Left lobe of liver (tissue), 2 donors: ENCODE data around the gene LRFN2. TPM values are rescaled to one million over a fixed set of nuclear protein-coding genes. Genes with fewer than 3 reads are reported as not detected.

Experiments used
- ATAC-seq: fragments of 200-7000 bp; cut with Tn5 transposase; one replicate; pipeline ENCODE4 v1.9.1; 2020; ENCODE audit warnings: mild to moderate bottlenecking, moderate library complexity
- DNase-seq: peaks from one replicate; pipeline ENCODE4 v3.0.0-alpha.2; 2020; ENCODE audit warnings: low spot score
- total RNA-seq: library from RNA; stranded (reverse); gene quantifications from one replicate; pipeline ENCODE4 v1.2.1, GENCODE V29; 2021
- donor health status: DM: no; HTN: no; CAD: no; lungs with moderate emphysema.
- donor health status: DM: no; HTN: yes; CAD: no.

Gene LRFN2
- total RNA-seq, 1 donor from 2014 or later, result 0.05 TPM

GRCh38 chr6:40588070-40588384, 863 bp upstream of the LRFN2 start:
- ATAC-seq (no peak), DNase-seq (no peak)

GRCh38 chr6:40586369-40587201, 579 bp downstream of the LRFN2 start:
- ATAC-seq, result no peak

GRCh38 chr6:40585651-40586269, 1.4 kb downstream of the LRFN2 start:
- ATAC-seq, result no peak

More at GRCh38 chr6:40586369-40587201, 579 bp downstream of the LRFN2 start:
- DNase-seq, result no peak

GRCh38 chr6:40585223-40585622, 1.9 kb downstream of the LRFN2 start:
- ATAC-seq, result no peak
- DNase-seq, result no peak

More at GRCh38 chr6:40585651-40586269, 1.4 kb downstream of the LRFN2 start:
- DNase-seq, result no peak

- no peak for DNase-seq
- no peak for ATAC-seq
Measured at GRCh38 chr6:40584741-40585140, 2.4 kb downstream of the LRFN2 start.

GRCh38 chr6:40583709-40584108, 3.5 kb downstream of the LRFN2 start:
- ATAC-seq (no peak), DNase-seq (no peak)

GRCh38 chr6:40582892-40583291, 4.3 kb downstream of the LRFN2 start:
- ATAC-seq, result no peak
- no peak for DNase-seq

GRCh38 chr6:40579101-40579500, 8.1 kb downstream of the LRFN2 start:
- no peak for DNase-seq
- no peak for ATAC-seq

- ATAC-seq (no peak), DNase-seq (no peak)
Measured at GRCh38 chr6:40577672-40578071, 9.5 kb downstream of the LRFN2 start.

- ATAC-seq (no peak), DNase-seq (no peak)
Measured at GRCh38 chr6:40573221-40573620, 13.9 kb downstream of the LRFN2 start.

GRCh38 chr6:40569162-40569910, 17.8 kb downstream of the LRFN2 start:
- ATAC-seq (no peak), DNase-seq (no peak)

GRCh38 chr6:40568062-40568708, 19.0 kb downstream of the LRFN2 start:
- ATAC-seq, result no peak
- no peak for DNase-seq

- ATAC-seq (no peak), DNase-seq (no peak)
Measured at GRCh38 chr6:40563111-40563510, 24.1 kb downstream of the LRFN2 start.

- no peak for ATAC-seq
- no peak for DNase-seq
Measured at GRCh38 chr6:40559056-40559455, 28.1 kb downstream of the LRFN2 start.

GRCh38 chr6:40558102-40558501, 29.1 kb downstream of the LRFN2 start:
- ATAC-seq (no peak), DNase-seq (no peak)

GRCh38 chr6:40556881-40557280, 30.3 kb downstream of the LRFN2 start:
- ATAC-seq (no peak), DNase-seq (no peak)

- DNase-seq, result no peak
- no peak for ATAC-seq
Measured at GRCh38 chr6:40556023-40556422, 31.1 kb downstream of the LRFN2 start.

GRCh38 chr6:40555092-40555491, 32.1 kb downstream of the LRFN2 start:
- ATAC-seq (no peak), DNase-seq (no peak)

GRCh38 chr6:40552941-40553340, 34.2 kb downstream of the LRFN2 start:
- ATAC-seq (no peak), DNase-seq (no peak)

- no peak for DNase-seq
- ATAC-seq, result no peak
Measured at GRCh38 chr6:40551966-40552505, 35.1 kb downstream of the LRFN2 start.
